Right atrium auricular region (tissue), 2 donors: ENCODE measurements around the gene PPP1R14D. TPM values are rescaled to one million over a fixed set of nuclear protein-coding genes. Genes with fewer than 3 reads are reported as not detected.

Source experiments
- DNase-seq: peaks from one replicate; pipeline ENCODE4 v3.0.0-alpha.2; 2019; ENCODE audit warnings: low spot score
- H3K27ac ChIP-seq, 2 donors: fragments of 200-600 bp; sonication (generic); 1 replicate in 1 of 2; 2 replicates in 1 of 2; pipeline ENCODE4 v1.5.1; 2016 to 2019
- H3K27me3 ChIP-seq, 2 donors: fragments of 200-600 bp; sonication (generic); one replicate each; pipeline versions ENCODE4 v1.5.1 to v1.6.0; 2017 to 2019
- H3K36me3 ChIP-seq: fragments of 200-600 bp; sonication (generic); one replicate; pipeline ENCODE4 v1.5.1; 2016
- H3K4me1 ChIP-seq, 2 donors: fragments of 200-600 bp; sonication (generic); one replicate each; pipeline versions ENCODE4 v1.5.1 to v1.6.0; 2017 to 2019
- H3K4me3 ChIP-seq, 2 donors: fragments of 200-600 bp; sonication (generic); 1 replicate in 1 of 2; 2 replicates in 1 of 2; pipeline ENCODE4 v1.5.1; 2017 to 2019; ENCODE audit warnings: mild to moderate bottlenecking in 1 of 2, moderate library complexity in 1 of 2
- H3K9me3 ChIP-seq, 2 donors: fragments of 200-600 bp; sonication (generic); one replicate each; pipeline ENCODE4 v1.5.1; 2019
- CTCF ChIP-seq, 2 donors: fragments of 200-600 bp; sonication (generic); IDR thresholded peaks; one replicate each; pipeline ENCODE4 v1.5.1; 2019; ENCODE audit warnings: antibody characterized with exemption in 2 of 2
- total RNA-seq, 2 donors: library from RNA; depleted of rRNA; stranded (reverse); fragments of >200 nt; gene quantifications; one replicate each; pipeline ENCODE4 v1.1.0, GENCODE V29; 2016

PPP1R14D gene
- total RNA-seq, 2 donors from 2014 or later: not detected

DNA sequence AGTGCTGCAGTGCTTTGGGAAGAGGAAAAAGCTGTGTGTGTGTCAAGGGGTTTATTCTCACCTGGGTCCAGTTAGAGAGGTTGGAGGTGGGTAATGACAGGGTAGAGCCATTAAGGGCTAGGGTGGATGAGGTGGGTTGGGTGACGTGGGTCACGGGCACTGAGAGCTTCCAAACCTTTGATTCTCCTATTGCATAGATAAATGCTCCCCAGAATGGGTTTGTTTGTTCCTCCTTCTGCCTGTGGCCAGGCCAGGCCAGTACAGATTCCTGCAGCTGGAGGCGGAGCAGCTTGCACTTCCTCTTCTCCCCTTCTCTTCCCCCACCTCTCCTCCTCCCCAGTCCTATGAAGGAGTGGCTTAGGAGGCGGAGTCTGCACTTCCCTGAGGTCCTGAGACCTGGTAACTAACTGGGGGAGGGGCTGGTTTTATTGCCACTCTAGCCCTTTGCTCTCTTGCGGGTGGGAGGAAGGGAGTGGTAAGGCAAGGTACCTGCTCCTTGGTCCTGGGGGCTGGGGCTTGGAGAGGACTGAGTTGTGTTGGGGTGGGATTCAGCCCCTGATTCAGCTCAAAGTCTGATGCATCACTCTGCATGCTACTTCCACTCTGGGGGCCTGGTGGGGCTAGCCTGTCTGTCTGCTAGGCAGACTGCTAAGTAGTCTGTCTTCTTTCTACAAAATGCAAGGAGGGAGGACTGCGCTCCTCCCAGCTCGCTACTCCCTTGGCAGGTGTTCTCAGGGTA is 18.9 kb upstream of the PPP1R14D start:
- Histone ChIP-seq H3K36me3 (no peaks in the 10 kb centered on the region), H3K4me3 (no peak overlapping the region), H3K4me1 (peaks cover 0 to 19% of the 10 kb centered on the region in 2 donors), H3K27ac (no peak overlapping the region), H3K9me3 (no peaks in the 10 kb centered on the region), H3K27me3 (peaks cover 0 to 6% of the 10 kb centered on the region in 2 donors)
- DNase-seq: no peak
- no peak for TF ChIP-seq CTCF (IDR thresholded peaks at IDR 0.05)

DNA sequence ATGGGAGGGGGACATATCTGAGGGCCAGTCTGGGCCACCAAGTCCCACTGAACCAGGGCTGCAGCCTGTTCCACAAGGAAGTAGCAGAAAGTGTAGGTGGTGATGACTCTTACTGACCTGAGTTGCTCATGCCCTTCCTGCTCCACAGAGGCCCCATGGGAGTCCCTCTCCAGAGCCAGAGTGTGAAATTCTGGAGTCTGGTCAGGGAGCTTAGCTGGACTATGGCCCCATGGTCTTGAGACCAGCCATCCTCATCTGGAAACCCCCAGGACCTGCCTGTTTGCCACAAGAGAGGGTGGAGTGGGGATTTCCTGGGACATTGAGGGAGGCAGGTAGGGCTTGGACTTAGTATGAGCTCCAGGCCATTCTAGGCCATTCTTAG is 18.3 kb upstream of the PPP1R14D start:
- no peak for TF ChIP-seq CTCF (IDR thresholded peaks at IDR 0.05)
- H3K27me3 ChIP-seq: peaks cover 0 to 6% of the 10 kb centered on the region in 2 donors
- no peaks in the 10 kb centered on the region for H3K36me3 ChIP-seq

GRCh38 chr15:40845511-40846284 is 17.2 kb upstream of the PPP1R14D start:
- H3K9me3 ChIP-seq: no peaks in the 10 kb centered on the region
- no peak for TF ChIP-seq CTCF (IDR thresholded peaks at IDR 0.05)
- H3K27me3 ChIP-seq: peaks cover 0 to 6% of the 10 kb centered on the region in 2 donors
- H3K4me1 ChIP-seq: peaks cover 0 to 19% of the 10 kb centered on the region in 2 donors
- no peak overlapping the region for H3K27ac ChIP-seq
- H3K36me3 ChIP-seq: no peaks in the 10 kb centered on the region
- H3K4me3 ChIP-seq: no peak overlapping the region
- no peak for DNase-seq

More for the DNA sequence above, 18.3 kb upstream of the PPP1R14D start:
- H3K4me3 ChIP-seq: no peak overlapping the region
- H3K4me1 ChIP-seq: peaks cover 0 to 19% of the 10 kb centered on the region in 2 donors
- no peak overlapping the region for H3K27ac ChIP-seq
- DNase-seq: no peak
- no peaks in the 10 kb centered on the region for H3K9me3 ChIP-seq

GRCh38 chr15:40845036-40845435 is 16.5 kb upstream of the PPP1R14D start:
- TF ChIP-seq CTCF (IDR thresholded peaks at IDR 0.05): no peak
- H3K27me3 ChIP-seq: peaks cover 0 to 6% of the 10 kb centered on the region in 2 donors
- no peak for DNase-seq

DNA sequence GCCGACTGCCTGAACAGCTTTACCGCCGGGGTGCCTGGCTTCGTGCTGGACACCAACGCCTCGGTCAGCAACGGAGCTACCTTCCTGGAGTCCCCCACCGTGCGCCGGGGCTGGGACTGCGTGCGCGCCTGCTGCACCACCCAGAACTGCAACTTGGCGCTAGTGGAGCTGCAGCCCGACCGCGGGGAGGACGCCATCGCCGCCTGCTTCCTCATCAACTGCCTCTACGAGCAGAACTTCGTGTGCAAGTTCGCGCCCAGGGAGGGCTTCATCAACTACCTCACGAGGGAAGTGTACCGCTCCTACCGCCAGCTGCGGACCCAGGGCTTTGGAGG is 16.2 kb upstream of the PPP1R14D start:
- Histone ChIP-seq H3K27me3 (peaks cover 0 to 6% of the 10 kb centered on the region in 2 donors), H3K4me1 (peaks cover 0 to 19% of the 10 kb centered on the region in 2 donors), H3K36me3 (no peaks in the 10 kb centered on the region), H3K4me3 (peak overlapping the region; percentile 27 to 48), H3K9me3 (no peaks in the 10 kb centered on the region), H3K27ac (no peak overlapping the region)
- DNase-seq: no peak
- TF ChIP-seq CTCF (IDR thresholded peaks at IDR 0.05): no peak

More at GRCh38 chr15:40845036-40845435, 16.5 kb upstream of the PPP1R14D start:
- no peaks in the 10 kb centered on the region for H3K9me3 ChIP-seq
- no peaks in the 10 kb centered on the region for H3K36me3 ChIP-seq
- no peak overlapping the region for H3K27ac ChIP-seq
- peak overlapping the region in 1 of 2 donors; percentile 48 for H3K4me3 ChIP-seq
- H3K4me1 ChIP-seq: peaks cover 0 to 19% of the 10 kb centered on the region in 2 donors
